ENCODE results near the gene RAD51AP2.

DNA sequence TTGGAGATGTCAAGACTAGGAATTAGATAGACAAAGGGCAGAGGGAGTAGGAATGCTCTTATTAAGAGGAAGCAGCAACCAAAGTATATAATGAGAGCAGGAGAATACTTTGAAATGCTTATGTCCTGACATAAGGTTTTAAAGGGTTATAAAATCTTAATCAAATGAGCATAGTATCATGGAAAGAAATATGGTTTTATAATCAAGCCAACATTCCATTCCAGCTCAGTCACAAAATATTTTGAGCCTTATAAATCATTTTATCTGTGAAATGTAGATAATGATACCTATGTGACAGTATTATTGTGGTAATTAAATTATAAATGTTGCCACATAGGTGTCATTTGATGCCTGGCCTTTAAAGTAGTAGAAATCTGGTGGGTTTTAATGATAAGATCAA, 39.8 kb upstream of the RAD51AP2 start:
- TF ChIP-seq, protein P1, sequence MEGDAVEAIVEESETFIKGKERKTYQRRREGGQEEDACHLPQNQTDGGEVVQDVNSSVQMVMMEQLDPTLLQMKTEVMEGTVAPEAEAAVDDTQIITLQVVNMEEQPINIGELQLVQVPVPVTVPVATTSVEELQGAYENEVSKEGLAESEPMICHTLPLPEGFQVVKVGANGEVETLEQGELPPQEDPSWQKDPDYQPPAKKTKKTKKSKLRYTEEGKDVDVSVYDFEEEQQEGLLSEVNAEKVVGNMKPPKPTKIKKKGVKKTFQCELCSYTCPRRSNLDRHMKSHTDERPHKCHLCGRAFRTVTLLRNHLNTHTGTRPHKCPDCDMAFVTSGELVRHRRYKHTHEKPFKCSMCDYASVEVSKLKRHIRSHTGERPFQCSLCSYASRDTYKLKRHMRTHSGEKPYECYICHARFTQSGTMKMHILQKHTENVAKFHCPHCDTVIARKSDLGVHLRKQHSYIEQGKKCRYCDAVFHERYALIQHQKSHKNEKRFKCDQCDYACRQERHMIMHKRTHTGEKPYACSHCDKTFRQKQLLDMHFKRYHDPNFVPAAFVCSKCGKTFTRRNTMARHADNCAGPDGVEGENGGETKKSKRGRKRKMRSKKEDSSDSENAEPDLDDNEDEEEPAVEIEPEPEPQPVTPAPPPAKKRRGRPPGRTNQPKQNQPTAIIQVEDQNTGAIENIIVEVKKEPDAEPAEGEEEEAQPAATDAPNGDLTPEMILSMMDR (IDR thresholded peaks at IDR 0.05; ENCODE audit: insufficient read depth, low read length) = no peak
- no peak for TF ChIP-seq GABPA (IDR thresholded peaks at IDR 0.05; ENCODE audit: low read depth)

Measured in HL-60 (cell line).